ENCODE results near the gene TBCE. TPM values are rescaled to one million over a fixed set of nuclear protein-coding genes. Genes with fewer than 3 reads are reported as not detected.

TBCE gene
- polyA plus RNA-seq, 1 experiment: 16.0 TPM

DNA sequence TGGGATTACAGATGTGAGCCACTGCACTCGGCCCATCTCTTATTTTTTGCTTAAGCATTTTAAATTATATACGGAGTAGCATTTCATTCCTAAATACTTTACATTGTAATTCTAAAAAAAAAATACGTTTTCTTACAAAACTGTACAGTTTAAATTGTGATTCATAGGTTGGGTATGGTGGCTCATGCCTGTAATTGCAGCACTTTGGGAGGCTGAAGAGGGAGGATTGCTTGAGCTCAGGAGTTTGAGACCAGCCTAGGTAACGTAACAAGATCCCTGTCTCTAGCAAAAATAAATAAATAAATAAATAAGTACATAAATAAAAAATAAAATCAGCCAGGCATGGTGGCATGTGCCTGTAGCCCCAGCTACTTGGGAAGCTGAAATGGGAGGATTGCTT lies 24.6 kb downstream of the TBCE start:
- CTCF ChIA-PET: interaction anchor here (0.8 kb wide), 1 partner anchor 23 kb away, joined by 3 read pairs; no protein-coding TSS in a partner anchor
- TF ChIP-seq, protein P1, sequence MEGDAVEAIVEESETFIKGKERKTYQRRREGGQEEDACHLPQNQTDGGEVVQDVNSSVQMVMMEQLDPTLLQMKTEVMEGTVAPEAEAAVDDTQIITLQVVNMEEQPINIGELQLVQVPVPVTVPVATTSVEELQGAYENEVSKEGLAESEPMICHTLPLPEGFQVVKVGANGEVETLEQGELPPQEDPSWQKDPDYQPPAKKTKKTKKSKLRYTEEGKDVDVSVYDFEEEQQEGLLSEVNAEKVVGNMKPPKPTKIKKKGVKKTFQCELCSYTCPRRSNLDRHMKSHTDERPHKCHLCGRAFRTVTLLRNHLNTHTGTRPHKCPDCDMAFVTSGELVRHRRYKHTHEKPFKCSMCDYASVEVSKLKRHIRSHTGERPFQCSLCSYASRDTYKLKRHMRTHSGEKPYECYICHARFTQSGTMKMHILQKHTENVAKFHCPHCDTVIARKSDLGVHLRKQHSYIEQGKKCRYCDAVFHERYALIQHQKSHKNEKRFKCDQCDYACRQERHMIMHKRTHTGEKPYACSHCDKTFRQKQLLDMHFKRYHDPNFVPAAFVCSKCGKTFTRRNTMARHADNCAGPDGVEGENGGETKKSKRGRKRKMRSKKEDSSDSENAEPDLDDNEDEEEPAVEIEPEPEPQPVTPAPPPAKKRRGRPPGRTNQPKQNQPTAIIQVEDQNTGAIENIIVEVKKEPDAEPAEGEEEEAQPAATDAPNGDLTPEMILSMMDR (IDR thresholded peaks at IDR 0.05; ENCODE audit: insufficient read depth, low read depth, low read length): no peak
- Histone ChIP-seq H3K36me3 (ENCODE audit: control insufficient read depth, insufficient read depth, low read length) (no peaks in the 10 kb centered on the region), H3K4me3 (ENCODE audit: low read depth, low read length) (no peak overlapping the region), H3K27me3 (ENCODE audit: control insufficient read depth, insufficient read depth, low read length) (no peaks in the 10 kb centered on the region)
- POLR2A ChIA-PET: no interaction called here
- no peak for DNase-seq (ENCODE audit: low read depth)

GRCh38 chr1:235397733-235398132 lies 30.5 kb downstream of the TBCE start:
- Histone ChIP-seq H3K36me3 (ENCODE audit: control insufficient read depth, insufficient read depth, low read length) (no peaks in the 10 kb centered on the region), H3K4me3 (ENCODE audit: low read depth, low read length) (no peak overlapping the region), H3K27me3 (ENCODE audit: control insufficient read depth, insufficient read depth, low read length) (no peaks in the 10 kb centered on the region)
- CTCF ChIA-PET: no interaction called here
- TF ChIP-seq, protein P1 (IDR thresholded peaks at IDR 0.05; ENCODE audit: insufficient read depth, low read depth, low read length): no peak
- POLR2A ChIA-PET: interaction anchor here (0.5 kb wide), 2 partner anchors 53 to 220 kb away, joined by 3 to 5 read pairs; no protein-coding TSS in a partner anchor
- DNase-seq (ENCODE audit: low read depth): peak; percentile 78

DNA sequence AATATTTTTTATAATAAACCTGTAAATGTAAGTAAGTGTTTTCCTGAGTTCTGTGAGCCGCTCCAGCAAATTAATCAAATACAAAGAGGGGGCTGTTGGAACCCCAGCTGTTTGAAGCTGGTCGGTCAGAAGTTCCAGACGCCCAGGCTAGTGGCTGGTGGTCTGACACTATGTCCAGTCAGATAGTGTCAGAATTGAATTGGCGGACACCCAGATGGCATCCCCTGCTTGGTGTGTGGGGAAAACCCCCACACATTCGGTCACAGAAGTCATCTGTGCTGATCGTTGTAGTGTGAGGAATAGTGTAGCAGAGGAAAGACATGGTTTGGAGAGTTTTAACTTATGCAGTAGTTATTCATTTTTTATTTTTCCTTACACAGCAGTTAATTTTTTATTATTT lies 32.4 kb downstream of the TBCE start:
- ChIA-PET CTCF (interaction anchor here (1.3 kb wide), 1 partner anchor 16 kb away, joined by 4 read pairs; no protein-coding TSS in a partner anchor), POLR2A (no interaction called here)
- no peak for DNase-seq (ENCODE audit: low read depth)
- H3K4me3 ChIP-seq (ENCODE audit: low read depth, low read length): no peak overlapping the region
- TF ChIP-seq, protein P1 (IDR thresholded peaks at IDR 0.05; ENCODE audit: insufficient read depth, low read depth, low read length): no peak
- H3K27me3 ChIP-seq (ENCODE audit: control insufficient read depth, insufficient read depth, low read length): no peaks in the 10 kb centered on the region
- no peaks in the 10 kb centered on the region for H3K36me3 ChIP-seq (ENCODE audit: control insufficient read depth, insufficient read depth, low read length)

DNA sequence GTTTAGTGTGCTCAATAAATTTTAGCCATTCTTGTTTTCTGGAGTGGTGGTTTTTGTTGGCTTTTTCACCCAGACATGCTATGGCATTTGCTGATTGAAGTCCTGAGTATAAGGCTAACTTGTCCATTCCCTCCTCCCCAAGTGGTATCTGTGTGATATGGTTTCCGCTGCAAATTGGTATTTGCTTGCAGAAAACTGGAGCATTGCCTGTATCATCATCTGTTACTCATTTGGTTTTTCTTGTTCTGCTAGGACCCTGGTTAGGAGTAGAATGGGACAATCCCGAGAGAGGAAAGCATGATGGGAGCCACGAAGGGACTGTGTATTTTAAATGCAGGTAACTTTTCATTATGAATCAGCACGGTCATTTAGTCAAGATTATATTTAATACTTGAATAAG lies 34.0 kb downstream of the TBCE start:
- no peak for DNase-seq (ENCODE audit: low read depth)
- POLR2A ChIA-PET: no interaction called here
- CTCF ChIA-PET: no interaction called here

GRCh38 chr1:235402457-235403200 lies 35.4 kb downstream of the TBCE start:
- no peak for DNase-seq (ENCODE audit: low read depth)
- H3K4me3 ChIP-seq (ENCODE audit: low read depth, low read length): no peak overlapping the region
- H3K36me3 ChIP-seq (ENCODE audit: control insufficient read depth, insufficient read depth, low read length): no peaks in the 10 kb centered on the region
- ChIA-PET POLR2A (no interaction called here), CTCF (interaction anchor here (0.6 kb wide), 1 partner anchor 14 kb away, joined by 3 read pairs; no protein-coding TSS in a partner anchor)
- TF ChIP-seq, protein P1 (IDR thresholded peaks at IDR 0.05; ENCODE audit: insufficient read depth, low read depth, low read length): no peak
- no peaks in the 10 kb centered on the region for H3K27me3 ChIP-seq (ENCODE audit: control insufficient read depth, insufficient read depth, low read length)

More for the DNA sequence above, 34.0 kb downstream of the TBCE start:
- Histone ChIP-seq H3K4me3 (ENCODE audit: low read depth, low read length) (no peak overlapping the region), H3K36me3 (ENCODE audit: control insufficient read depth, insufficient read depth, low read length) (no peaks in the 10 kb centered on the region), H3K27me3 (ENCODE audit: control insufficient read depth, insufficient read depth, low read length) (no peaks in the 10 kb centered on the region)
- TF ChIP-seq, protein P1 (IDR thresholded peaks at IDR 0.05; ENCODE audit: insufficient read depth, low read depth, low read length): no peak

All from BJ (cell line).